CD4-positive, alpha-beta T cell treated with Interleukin-2 at 100 ng/mL for 4 hours (primary cell): ENCODE data around the gene IMMP2L.
"Not testable (repeated sequence)": the region's sequence is repeated elsewhere in the genome, so short reads cannot be mapped to it uniquely, and the experiment has no call there.

Experiments used
- DNase-seq: peaks from one replicate; pipeline ENCODE4 v3.0.0-alpha.2; 2020; ENCODE audit warnings: low spot score

IMMP2L gene

GRCh38 chr7:111264111-111264868, 298.0 kb downstream of the IMMP2L start:
- no peak for DNase-seq

GRCh38 chr7:111262293-111263116, 299.8 kb downstream of the IMMP2L start:
- DNase-seq, result no peak

GRCh38 chr7:111261496-111261895, 300.8 kb downstream of the IMMP2L start:
- no peak for DNase-seq

DNA sequence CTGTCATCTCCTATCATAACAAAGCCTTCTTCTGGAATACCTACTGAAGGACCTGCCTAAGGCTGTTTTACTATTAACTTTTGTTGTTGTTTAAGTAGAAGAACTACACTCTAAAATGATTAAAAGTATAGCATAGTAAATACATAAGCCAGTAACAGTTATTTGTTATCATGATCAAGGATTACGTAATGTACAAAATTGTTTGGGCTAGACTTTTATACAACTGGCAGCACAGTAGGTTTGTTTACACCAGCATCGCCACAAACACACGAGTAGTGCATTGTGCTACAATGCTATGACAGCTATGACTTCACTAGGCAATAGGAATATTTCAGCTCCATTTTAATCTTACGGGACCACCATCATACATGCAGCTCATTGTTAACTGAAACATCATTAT, 302.3 kb downstream of the IMMP2L start:
- DNase-seq, result no peak

- no peak for DNase-seq
These were observed 305.9 kb downstream of the IMMP2L start for GRCh38 chr7:111256391-111256790.

DNA sequence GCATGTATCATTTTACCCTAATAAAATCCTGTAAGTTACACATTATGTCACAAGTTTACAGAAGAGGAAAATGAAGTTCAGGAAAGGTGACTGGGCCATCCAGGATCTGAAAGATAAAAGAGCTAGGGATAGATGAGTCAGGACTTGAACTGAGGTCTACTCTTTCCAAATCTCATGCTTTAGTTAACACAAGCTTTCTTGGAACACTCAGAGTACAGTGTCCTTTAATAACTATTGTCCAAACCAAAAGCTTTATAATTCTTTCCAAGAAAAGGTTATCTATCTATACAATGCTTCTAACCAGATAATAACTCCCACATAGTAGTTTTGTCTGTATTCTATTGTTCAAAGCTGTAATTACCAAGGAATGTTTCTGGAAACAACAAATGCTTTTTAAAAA, 306.7 kb downstream of the IMMP2L start:
- no peak for DNase-seq

DNA sequence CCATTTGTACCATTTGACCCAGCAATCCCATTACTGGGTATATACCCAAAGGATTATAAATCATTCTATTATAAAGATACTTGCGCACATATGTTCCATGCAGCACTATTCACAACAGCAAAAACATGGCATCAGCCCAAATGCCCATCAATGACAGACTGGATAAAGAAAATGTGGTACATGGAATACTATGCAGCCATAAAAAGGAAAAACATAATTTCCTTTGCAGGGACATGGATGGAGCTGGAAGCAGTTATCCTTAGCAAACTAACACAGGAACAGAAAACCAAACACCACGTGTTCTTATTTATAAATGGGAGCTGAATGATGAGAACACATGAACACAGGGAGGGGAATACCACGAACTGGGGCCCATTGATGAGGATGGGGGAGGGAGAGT, 310.9 kb downstream of the IMMP2L start:
- not testable (repeated sequence) for DNase-seq

GRCh38 chr7:111249807-111250206, 312.5 kb downstream of the IMMP2L start:
- DNase-seq, result not testable (repeated sequence)

DNA sequence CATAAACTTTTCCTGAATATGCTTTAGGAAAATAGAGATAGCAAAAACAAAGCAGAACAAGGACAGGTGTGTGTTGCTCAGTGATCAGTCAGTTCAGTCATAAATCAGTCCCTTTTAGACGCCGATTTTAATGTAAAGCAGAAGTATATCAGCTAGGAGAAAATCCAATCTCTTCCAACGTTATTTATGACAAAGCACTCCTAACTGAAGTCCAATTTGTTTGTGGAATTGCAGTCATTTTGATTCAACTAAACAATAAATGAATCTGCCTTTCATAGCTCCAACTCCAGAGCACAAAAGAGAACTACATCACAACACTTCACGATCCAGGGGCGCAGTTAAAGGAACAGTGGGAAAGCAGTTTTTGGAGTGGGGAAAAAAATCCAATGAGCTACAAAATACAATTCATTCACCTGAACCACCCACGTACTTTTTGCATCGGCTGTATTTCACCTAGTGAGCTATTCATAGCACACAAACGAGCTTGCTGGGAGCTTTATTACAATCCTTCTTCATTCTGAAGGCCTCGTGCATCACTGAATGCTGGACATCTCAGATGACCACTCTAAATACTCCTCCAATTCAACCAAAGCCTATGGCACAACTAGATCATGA, 320.0 kb downstream of the IMMP2L start:
- no peak for DNase-seq

GRCh38 chr7:111240371-111240770, 321.9 kb downstream of the IMMP2L start:
- DNase-seq, result no peak

- DNase-seq, result no peak
These were observed 322.9 kb downstream of the IMMP2L start for GRCh38 chr7:111239437-111239836.

GRCh38 chr7:111238886-111239285, 323.4 kb downstream of the IMMP2L start:
- DNase-seq, result no peak

DNA sequence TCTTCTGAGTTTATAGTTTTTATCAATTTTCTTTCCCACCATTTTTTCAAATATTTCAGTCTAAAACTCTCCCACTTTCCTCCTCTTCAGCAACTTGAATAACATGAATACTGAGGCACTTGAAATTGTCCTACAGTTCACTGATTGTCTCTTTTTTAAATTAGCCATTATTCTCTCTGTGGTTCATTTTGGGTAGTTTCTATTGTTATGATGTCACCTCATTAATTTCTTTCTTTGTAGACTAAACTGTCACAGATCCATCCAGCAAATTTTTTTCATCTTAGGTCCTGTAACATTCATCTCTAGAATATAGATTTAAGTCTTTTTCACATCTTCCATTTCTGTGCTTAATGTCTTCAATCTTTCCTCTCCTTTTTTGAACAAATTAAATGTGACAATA, 326.6 kb downstream of the IMMP2L start:
- no peak for DNase-seq

DNA sequence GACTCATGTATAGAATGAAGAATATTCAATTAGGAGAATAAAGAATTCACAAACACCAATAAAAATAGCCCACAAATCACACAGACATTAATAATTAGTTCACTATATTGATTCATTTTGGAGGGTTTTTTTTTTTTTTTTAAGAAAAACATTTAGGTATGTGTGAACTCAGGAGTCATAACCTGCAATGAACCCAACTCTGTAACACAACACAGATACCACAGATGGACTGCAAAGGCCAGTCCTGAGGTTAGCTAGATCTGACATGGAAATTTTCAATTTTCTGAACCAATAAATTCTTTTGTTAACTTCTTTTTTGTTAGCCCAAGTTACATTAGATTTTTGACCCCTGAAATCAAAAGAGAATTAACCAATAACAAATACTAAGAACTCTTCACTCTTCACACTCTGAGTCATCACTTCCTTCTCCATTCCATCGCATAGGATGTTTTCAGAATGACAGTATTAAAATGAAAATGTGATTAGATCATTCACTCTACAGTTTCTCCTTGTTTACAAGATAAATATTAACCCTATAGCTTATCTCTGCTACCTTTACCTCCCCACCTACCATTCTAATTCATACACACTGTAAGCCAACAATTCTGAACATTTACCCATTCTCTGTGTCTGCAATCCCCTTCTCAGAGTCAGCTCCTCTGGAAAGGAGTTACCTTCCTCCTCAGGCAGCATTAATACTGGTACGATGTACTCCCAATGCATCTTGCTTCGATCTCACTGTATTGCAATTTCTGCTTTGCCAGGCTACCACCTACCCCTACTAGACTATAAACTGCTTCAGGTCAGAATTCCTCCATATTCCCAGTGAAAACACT, 329.8 kb downstream of the IMMP2L start:
- no peak for DNase-seq

GRCh38 chr7:111229916-111230315, 332.4 kb downstream of the IMMP2L start:
- DNase-seq, result no peak

DNA sequence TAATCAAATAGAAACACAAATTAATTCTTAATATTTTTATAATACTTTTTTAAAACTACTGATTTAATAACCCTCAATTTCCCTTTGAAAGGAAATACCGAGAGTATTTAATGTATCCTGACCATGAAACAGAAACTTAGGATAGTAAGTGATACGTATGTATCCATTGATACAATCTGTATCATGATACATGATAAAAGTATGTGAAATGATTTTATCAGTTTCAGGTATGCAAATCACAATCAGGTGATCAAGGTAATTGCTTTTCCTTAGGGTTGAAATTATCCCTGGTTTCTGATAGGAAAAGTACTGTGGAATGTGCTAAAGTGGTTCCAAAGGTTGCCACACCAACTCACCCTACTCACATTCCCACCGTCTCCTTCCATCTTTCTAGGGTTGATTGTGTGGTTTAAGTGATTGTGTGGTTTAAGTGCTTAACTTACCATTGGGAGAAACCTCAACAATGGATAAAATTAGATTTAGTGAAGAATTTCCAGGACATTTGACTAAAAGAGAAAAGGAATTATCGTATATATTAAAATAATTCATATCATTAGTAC, 333.0 kb downstream of the IMMP2L start:
- no peak for DNase-seq

DNA sequence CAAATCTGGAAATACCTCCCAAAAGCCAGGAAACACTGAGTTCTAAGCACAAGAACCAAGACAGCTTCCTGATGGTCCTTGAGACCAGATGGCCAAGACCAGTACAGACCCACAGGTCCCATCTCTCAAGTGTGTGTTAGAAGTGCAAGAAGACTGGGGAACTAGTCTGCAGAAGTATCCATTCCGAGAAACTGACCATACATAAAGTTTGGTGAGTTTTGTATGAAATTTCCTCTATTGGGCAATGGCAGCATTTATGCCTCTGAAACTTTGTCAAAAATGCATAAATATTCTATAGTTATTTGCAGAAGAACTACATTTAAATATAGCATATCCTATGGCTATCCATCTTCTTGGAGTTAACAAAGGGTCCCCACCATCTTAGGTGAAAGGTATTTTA, 333.9 kb downstream of the IMMP2L start:
- no peak for DNase-seq

DNA sequence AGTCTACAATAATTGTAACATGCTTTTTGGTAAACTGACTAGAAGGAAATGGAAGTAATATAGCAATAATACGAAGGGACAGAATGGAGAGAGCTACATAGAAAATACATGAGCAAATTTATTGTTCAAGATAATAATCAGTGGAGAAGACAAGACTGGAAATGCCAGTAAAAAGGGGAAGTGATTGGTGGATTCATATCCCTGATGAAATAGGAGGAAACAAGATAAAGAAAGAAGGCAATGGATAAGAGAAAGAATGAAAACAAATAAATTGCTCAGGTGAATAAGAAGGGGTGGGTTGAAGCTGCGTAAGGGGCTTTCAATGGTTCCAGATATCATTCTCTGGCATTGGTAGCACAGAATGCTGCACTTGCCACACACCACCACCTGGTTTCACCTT, 335.5 kb downstream of the IMMP2L start:
- no peak for DNase-seq

- no peak for DNase-seq
These were observed 337.7 kb downstream of the IMMP2L start for GRCh38 chr7:111224354-111225231.

GRCh38 chr7:111223802-111224253, 338.5 kb downstream of the IMMP2L start:
- no peak for DNase-seq

- DNase-seq, result no peak
These were observed 346.7 kb downstream of the IMMP2L start for GRCh38 chr7:111215550-111215949.
